HG03565 (cell line): ENCODE data around the gene E2F7.
"Not testable (repeated sequence)": the region's sequence is repeated elsewhere in the genome, so short reads cannot be mapped to it uniquely, and the experiment has no call there.

ENCODE experiments used
- ATAC-seq: cut with Tn5 transposase; IDR thresholded peaks from one replicate; pipeline ENCODE4 v1.9.1; 2021; ENCODE audit warnings: mild to moderate bottlenecking, moderate library complexity; ENCODE audit not compliant: unreplicated experiment

E2F7 gene

GRCh38 chr12:77065361-77066204 lies at the start of gene E2F7:
Gene E2F7 (minus strand): TSS chr12:77065569. CDS start chr12:77064635, 934 bp downstream.
- peak; percentile 58 for ATAC-seq

DNA sequence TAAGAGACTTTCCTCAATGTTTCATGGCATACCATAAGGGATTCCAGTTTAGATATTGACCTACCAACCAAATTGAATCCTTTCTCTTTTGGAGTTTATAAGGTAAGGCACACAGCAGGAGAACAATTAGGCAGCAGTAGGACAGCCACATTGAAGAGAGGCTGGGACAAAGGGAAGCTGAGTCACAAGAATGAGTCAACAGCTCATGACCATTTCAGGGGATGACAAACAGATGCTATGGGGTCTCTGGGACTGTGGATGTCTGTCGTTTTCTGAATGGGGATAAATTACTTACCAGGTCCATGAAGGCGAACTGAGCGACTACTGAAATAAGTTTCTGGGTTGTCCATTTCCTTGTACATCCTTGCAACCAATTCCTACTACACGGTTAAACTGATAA lies 48.6 kb upstream of the E2F7 start:
- ATAC-seq = no peak

GRCh38 chr12:77108707-77109106 lies 43.3 kb upstream of the E2F7 start:
- no peak for ATAC-seq

GRCh38 chr12:77107121-77107520 lies 41.8 kb upstream of the E2F7 start:
- ATAC-seq = no peak

GRCh38 chr12:77104792-77105191 lies 39.4 kb upstream of the E2F7 start:
- ATAC-seq = no peak

GRCh38 chr12:77104286-77104685 lies 38.9 kb upstream of the E2F7 start:
- ATAC-seq = no peak

- no peak for ATAC-seq
Observed at GRCh38 chr12:77102691-77103090, 37.3 kb upstream of the E2F7 start.

DNA sequence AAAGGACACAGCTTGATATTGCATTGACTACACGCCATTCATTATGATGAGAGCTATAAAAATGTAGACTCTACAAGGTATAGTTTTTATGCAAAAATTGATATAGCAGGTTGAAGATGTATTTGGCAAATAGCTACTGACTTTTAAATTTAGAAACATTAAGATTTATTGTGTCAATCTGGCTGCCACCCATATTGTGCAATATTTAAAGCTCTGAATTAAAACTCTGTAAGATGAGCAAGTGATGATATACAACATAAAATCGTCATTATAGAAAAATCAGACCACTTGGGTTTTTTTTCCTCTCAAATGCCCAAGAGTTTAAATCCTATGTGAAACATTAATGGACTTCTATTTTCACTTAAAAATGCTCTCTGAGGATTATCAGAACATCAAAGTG lies 36.8 kb upstream of the E2F7 start:
- no peak for ATAC-seq

DNA sequence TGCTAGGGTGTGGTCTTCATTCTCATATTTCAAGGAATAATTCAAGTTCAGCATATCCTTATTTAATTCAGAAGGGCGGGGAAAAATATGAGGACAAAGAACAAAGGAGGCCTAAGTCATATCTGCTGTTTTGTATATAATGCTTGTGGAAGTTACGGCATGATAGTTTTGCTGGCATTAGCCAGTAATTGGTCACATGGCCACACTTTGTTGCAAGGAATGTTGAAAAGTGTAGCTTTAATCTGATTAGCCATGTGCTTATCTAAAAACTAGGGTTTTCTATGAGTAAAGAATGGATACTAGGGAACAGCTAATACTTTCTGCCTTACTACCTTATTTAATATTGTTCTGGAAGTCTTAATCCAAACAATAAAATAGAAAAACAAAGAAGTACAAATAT lies 34.4 kb upstream of the E2F7 start:
- ATAC-seq = no peak

DNA sequence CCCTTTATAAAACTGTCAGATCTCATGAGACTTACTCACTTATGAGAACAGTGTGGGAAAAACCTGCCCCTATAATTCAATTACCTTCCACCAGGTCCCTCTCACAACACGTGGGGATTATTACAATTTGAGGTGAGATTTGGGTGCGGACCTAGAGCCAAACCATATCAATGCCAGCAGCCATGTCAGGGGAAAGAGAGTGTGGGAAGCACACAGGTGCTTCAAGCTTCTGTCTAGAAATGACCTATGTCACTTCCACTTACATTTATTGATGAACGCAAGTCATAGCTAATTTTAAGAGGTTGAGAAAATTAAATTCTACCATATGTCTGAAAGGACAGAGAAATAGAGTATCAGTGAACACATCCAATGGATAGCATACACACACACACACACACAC lies 32.5 kb upstream of the E2F7 start:
- ATAC-seq = no peak

DNA sequence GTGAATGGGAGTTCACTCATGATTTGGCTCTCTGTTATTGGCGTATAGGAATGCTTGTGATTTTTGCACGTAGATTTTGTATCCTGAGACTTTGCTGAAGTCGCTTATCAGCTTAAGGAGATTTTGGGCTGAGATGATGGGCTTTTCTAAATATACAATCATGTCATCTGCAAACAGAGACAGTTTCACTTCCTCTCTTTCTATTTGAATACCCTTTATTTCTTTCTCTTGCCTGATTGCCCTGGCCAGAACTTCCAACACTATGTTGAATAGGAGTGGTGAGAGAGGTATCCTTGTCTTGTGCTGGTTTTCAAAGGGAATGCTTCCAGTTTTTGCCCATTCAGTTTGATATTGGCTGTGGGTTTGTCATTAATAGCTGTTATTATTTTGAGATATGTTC lies 26.9 kb upstream of the E2F7 start:
- not testable (repeated sequence) for ATAC-seq

GRCh38 chr12:77089686-77090220 lies 24.4 kb upstream of the E2F7 start:
- no peak for ATAC-seq

DNA sequence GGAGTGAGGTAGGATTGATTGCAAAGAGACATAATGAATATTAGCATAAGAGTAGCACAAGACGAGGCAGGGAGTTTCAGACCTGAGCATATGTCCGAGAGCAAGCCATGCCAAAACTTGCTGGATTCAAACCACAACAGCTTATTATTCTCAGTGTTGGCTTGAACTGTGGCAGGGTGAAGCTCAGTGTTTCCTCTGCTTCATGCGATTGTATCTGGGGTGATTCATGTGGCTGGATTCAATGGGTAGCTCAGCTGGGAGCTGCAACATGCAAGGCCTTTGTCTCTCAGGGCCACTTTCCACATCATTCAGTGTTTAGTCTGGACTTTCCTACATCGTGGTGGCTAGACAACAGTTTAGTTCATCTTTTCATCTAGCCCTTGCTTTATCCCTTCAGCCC lies 22.1 kb upstream of the E2F7 start:
- ATAC-seq = no peak

DNA sequence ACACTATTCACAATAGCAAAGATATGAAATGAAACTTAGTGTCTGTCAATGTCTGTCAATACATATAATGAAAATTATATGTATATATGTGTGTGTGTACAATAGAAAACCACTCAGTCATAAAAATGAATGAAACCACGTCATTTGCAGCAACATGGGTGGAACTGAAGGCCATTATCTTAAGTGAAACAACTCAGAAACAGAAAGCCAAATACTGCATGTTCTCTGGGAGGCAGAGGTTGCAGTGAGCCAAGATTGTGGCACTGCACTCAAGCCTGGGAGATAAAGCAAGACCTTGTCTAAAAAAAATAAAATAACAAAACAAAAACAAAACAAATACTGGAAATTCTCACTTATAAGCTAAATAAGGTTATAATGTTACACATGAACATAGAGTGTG lies 16.7 kb upstream of the E2F7 start:
- no peak for ATAC-seq

GRCh38 chr12:77079631-77080030 lies 14.3 kb upstream of the E2F7 start:
- no peak for ATAC-seq

DNA sequence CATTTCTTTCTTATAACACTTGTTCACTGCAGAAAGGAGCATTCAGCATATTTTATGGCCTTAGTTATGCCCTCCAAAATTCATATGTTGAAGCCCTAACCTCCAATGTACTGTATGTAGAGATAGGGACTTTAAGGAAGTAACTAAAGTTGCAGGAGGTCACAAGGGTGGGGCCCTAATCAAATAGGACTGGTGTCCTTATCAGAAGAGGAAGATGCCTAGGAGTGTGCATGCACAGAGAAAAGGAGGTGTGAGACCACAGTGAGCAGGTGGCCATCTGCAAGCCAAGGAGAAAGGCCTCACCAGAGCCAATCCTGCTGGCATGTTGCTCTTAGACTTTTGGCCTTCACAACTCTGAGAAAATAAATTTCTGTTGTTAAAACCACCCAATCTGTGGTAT lies 12.9 kb upstream of the E2F7 start:
- no peak for ATAC-seq

GRCh38 chr12:77076886-77077285 lies 11.5 kb upstream of the E2F7 start:
- no peak for ATAC-seq

- ATAC-seq = not testable (repeated sequence)
Observed at GRCh38 chr12:77073894-77074293, 8.5 kb upstream of the E2F7 start.

DNA sequence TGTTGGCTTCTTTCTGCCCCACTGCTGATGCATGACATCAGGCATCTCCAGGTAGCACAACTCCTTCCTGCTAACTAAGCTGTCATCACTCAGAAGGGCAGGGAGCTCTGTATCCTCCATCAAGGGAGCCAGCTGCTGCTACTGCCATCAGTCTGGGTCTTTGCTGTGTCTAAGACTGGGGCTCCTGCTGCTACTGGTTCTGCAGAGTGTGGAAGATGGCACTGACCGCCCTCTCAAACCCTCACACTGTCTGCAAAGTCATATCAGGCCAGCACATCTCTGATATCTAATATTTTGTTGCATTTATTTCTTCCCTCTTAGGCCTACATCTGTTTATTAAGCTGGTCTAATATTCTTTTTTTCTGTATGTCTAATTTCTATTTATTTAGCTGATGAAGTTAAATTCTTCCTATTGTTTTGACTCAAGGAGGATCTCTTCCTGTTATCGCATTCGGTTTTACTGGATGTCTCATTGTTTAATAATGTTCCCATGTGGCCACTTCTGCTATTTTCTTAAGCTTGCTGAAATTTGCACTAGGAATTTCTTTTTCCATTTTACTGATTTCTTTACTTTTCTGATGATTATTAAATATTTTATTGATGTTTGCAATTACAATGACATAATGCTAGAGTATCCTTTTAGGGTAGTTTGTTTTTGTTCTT lies 7.6 kb upstream of the E2F7 start:
- no peak for ATAC-seq

DNA sequence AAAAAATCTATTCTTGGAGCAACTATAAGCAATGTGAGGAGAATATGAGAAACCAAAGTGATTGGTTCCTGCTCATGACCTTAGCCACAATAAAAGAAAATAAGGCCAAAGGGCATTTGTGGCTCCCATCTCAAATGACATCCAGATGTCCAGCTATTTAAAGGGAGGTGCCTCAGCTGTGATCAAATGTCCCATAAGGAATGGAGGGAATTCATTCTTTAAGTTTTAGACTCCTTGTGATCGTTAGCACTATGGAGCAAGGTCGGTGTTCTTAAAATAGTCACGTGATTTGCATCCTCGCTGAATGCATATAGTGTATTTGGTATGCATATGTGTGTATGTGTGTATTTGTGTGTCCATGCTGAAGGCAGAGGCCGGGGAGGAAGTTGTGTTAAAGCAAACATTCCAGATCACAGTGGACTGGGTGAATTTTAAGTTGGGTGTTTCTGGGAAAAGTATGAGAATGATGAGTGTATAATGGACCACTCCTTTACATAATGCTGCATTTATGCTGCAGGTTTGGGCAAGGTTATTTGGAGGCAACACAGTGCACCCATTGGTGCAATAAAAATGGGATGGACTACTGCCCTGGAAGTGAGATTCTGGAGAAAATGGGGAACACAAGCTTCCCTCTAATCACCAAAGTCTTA lies 5.6 kb upstream of the E2F7 start:
- no peak for ATAC-seq

DNA sequence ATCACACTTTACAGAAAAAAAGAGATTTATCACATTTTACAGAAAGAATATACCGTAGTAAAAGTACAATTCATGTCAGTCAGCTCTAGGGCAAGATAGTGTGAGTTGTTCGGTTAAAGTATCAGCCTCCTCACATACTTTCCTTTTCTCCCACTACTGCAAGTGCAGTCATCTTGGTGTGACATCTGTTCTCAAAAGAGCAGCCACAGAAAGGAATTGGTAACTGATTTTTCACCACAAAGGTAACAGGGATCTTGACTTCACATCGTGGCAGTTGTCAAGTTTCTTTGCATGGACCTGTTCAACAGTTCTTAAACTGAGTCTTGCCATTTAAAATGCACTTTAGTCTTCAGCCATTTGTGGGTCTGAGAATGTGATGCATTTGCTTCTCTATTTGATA lies 5.0 kb upstream of the E2F7 start:
- ATAC-seq = peak; percentile 63

DNA sequence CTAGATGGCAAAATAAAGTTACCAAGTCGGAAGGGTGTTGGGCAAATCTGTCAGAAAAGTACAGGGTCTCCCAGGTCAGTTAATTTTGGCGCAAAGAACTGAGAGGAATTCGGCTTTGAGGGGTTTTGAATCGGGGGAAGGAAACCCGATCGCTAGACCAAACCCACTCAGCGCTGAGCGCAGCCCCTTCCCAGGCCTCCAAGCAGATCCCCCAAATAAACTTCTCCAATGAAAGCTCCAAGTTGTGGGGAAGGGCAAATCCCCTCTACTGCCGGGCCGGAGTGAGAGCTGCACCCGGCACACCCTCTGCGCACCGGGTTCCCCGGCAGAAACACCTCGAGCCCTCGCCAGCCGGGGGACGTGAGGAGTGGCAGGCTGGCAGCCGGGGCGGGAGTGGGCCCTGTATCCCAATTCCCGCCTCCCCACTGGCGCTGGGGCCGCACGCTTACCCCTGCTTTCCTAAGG lies 441 bp downstream of the E2F7 start:
- ATAC-seq = no peak
